ENCODE results near the gene SBF1.

GRCh38 chr22:50516068-50516467 lies 41.2 kb upstream of the SBF1 start:
- TF ChIP-seq CTCF (IDR thresholded peaks at IDR 0.05) (no peak), ZFX (IDR thresholded peaks at IDR 0.05; ENCODE audit: borderline replicate concordance) (no peak)

Measured in 22Rv1 (cell line).